ENCODE results near the gene MYLIP.
A peak's percentile ranks its signal among the peaks of the same experiment; 100 is the strongest.

The MYLIP gene

DNA sequence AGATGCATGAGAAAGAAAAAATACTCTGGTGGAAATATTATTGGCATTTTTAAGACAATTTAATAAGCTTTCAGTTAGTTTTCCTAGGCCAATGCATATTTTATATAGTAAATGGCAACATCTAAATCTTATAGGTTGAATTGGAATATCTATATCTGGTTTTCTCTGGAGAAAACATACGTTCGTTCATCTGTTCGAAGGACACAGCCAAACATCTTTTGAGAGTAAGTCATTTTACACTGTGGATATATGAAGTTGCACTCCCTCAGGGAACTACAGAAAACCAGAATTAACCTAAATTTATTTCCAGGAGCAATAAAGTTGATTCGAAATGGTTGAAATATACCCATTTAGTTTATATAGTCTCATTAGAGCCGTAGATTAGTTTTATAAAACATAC, 49.0 kb downstream of the MYLIP start:
- DNase-seq: no peak

DNA sequence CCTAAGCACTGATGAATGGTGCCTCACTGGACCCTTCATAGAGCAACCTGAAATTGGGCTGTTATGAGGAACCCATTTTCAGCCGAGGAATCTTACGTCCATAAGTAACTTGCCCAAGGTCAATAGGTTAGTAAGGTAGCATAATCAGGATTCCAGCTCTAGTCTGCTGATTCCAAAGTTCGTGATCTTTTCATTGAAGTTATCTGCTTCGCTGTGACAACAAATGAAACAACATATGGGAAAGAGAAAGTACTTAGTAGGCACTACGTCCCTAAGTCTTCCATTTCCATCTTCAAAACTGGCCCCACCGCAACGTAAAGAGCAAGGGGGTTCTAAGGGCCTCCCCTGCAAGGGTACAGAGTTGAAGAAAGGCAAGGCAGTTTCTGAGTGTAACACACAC, 49.5 kb downstream of the MYLIP start:
- DNase-seq: no peak

- no peak for DNase-seq
Measured at GRCh38 chr6:16179063-16179462, 50.2 kb downstream of the MYLIP start.

- DNase-seq: no peak
Measured at GRCh38 chr6:16179970-16180431, 51.1 kb downstream of the MYLIP start.

GRCh38 chr6:16180696-16181438, 52.0 kb downstream of the MYLIP start:
- no peak for DNase-seq

DNA sequence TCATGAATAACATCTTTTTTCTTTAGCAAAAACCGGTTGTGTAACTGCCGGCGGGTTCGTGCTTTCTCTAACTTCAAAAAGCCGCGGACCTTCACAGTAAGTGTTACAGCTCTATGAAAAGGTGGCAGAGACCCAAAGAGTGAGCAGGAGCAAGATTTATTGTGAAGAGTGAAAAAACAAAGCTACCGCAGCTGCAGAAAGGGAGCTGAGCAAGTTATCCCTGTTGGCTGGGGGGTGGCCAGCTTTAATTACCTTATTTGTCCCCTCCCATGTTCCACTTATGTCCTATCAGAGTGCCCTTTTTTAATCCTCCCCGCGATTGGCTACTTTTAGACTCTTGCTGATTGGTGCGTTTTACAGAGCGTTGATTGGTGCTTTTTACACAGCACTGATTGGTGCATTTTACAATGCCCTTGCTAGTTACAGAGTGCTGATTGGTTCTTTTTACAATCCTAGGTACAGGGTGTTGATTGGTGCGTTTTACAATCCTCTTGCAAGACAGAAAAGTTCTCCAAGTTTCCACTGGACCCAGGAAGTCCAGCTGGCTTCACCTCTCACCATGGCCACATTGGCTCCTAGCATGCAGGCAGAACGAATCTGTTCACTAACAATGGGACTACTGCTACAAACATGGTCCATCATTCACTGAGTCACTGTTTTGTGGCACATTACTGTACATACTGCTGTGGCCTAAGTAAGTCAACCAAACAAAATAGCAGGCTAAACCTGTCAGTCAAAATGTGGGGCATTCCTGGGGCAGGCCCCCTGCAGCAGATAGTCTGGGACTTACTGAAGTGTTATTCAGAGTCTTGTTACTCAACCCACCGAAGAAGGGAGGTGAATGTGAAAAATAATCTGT, 52.8 kb downstream of the MYLIP start:
- DNase-seq: no peak

GRCh38 chr6:16183187-16183664, 54.3 kb downstream of the MYLIP start:
- DNase-seq: peak in 1 of 2 experiments; percentile 75

- peak in 1 of 2 experiments; percentile 30 for DNase-seq
Measured at GRCh38 chr6:16184129-16184528, 55.2 kb downstream of the MYLIP start.

DNA sequence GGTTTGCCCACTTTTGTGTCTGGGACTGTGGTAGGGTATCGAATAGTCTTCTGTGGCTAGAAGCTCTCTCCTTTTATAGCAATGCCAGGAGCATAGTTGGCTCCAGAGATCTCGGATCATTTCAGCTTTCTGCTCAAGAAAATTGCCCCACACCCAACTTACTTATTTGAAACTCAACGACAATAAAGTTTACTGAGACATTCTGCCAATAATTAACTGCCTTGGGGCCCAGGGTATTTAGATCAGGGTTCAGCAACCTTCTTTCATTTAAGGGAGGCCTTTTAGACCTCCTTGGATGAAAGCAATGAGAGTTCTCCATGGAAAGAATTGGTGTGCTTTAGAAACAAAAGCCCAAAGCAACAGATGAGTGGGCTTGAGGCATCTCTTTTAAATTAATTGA, 55.7 kb downstream of the MYLIP start:
- no peak for DNase-seq

DNA sequence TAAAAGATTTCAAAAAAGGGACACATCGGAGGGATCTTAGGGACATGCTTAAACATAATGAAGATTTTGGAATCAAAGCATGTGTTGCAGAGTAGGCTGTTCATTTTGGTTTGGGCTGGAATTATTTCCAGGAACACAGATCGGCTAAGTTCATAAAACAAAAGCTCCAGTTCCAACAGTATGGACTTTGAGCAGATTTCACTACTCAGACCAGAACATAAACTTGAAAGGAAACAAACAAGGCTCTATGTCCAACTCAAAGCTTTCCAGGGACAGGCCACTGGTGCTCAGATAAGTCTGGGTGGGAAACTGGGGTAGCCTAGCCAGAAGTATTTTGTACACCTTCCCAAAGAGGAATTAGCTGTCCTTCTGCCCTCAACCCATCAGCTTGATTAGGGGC, 58.3 kb downstream of the MYLIP start:
- DNase-seq: no peak

- DNase-seq: no peak
Measured at GRCh38 chr6:16190214-16190613, 61.3 kb downstream of the MYLIP start.

DNA sequence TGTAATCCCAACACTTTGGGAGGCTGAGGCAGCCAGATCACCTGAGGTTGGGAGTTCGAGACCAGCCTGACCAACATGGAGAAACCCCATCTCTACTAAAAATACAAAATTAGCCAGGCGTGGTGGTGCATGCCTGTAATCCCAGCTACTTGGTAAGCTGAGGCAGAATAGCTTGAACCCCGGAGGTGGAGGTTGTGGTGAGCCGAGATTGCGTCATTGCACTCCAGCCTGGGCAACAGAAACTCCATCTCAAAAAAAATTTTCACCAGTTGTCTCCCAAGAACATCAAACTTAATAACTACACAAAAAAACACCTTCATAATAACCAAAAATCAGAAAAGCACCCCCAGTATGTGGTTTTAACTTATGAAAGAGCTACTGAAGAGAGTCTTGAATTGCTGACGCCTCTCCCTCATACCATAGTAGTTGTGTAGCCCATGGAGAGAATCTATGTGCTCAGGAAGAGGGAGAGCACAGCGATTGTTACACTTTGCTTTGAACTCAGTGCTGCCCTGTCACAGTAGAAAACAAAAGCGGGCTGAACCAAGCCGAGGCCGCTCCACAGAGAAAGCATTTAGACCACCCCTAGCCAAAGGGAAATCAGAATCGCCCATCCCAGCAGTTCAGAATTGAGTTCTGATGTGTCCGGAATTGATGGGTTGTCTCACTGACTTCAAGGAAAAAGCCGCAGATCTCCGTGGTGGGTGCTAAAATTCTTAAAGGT, 67.5 kb downstream of the MYLIP start:
- no peak for DNase-seq

- DNase-seq: no peak
Measured at GRCh38 chr6:16196984-16197546, 68.2 kb downstream of the MYLIP start.

Measured in NCI-H446 (cell line).